Stomach (tissue), 9 donors: ENCODE results near the gene ACLY. TPM values are rescaled to one million over a fixed set of nuclear protein-coding genes. Genes with fewer than 3 reads are reported as not detected.
"Not testable (repeated sequence)": the region's sequence is repeated elsewhere in the genome, so short reads cannot be mapped to it uniquely, and the experiment has no call there.

Experiments
- DNase-seq, 2 donors: peaks; one replicate each; pipeline versions ENCODE4 v3.0.0 to v3.0.0-alpha.2; 2013 to 2019
- H3K27ac ChIP-seq, 5 donors: fragments of 200-600 bp in 4 of 5; sonication (generic) in 4 of 5; one replicate each; pipeline ENCODE4 v1.5.1; 2013 to 2019; ENCODE audit warnings: mild to moderate bottlenecking in 1 of 5, moderate library complexity in 1 of 5
- H3K27me3 ChIP-seq, 3 donors: fragments of 200-600 bp; sonication (generic); one replicate each; pipeline ENCODE4 v1.5.1; 2017 to 2019; ENCODE audit warnings: mixed run types in 1 of 3
- H3K36me3 ChIP-seq, 4 donors: fragments of 200-600 bp; sonication (generic); 1 replicate in 3 of 4; 2 replicates in 1 of 4; pipeline ENCODE4 v1.5.1; 2016 to 2019
- H3K4me1 ChIP-seq, 4 donors: fragments of 200-600 bp; sonication (generic); one replicate each; pipeline ENCODE4 v1.5.1; 2016 to 2019
- H3K4me3 ChIP-seq, 4 donors: fragments of 200-600 bp; sonication (generic) in 3 of 4; one replicate each; pipeline ENCODE4 v1.5.1; 2016 to 2019; ENCODE audit warnings: mild to moderate bottlenecking in 1 of 4
- H3K9me3 ChIP-seq, 4 donors: fragments of 200-600 bp; sonication (generic); one replicate each; pipeline ENCODE4 v1.5.1; 2016 to 2019
- CTCF ChIP-seq, 7 experiments: fragments of 450-650 bp in 4 of 7; fragments of 200-600 bp in 3 of 7; sonication (generic) in 3 of 7; IDR thresholded peaks; one replicate each; pipeline ENCODE4 v1.5.1; 2016 to 2019; ENCODE audit warnings: antibody characterized with exemption in 7 of 7, control low read depth in 2 of 7, mild to moderate bottlenecking in 1 of 7
- EP300 ChIP-seq: sonication (generic); formaldehyde crosslinking; IDR thresholded peaks from one replicate; pipeline ENCODE4 v1.6.1; 2017; ENCODE audit warnings: antibody characterized with exemption
- POLR2A ChIP-seq, 4 donors: fragments of 450-650 bp; IDR thresholded peaks; one replicate each; pipeline ENCODE4 v1.6.1; 2016; ENCODE audit warnings: antibody characterized with exemption in 4 of 4, control low read depth in 2 of 4, mild to moderate bottlenecking in 1 of 4, moderate library complexity in 1 of 4
- POLR2AphosphoS5 ChIP-seq, 3 donors: sonication (generic); formaldehyde crosslinking; IDR thresholded peaks; one replicate each; pipeline ENCODE4 v1.6.1; 2016; ENCODE audit warnings: antibody characterized with exemption in 3 of 3
- WGBS, 5 donors: extraction: QIAGEN DNeasy Blood & Tissue Kit in 3 of 5; methylation state at CpG; one replicate each; pipeline versions ENCODE4 v1.1.5 to v1.1.7; 2013 to 2018; 5-methylcytosine and 5-hydroxymethylcytosine counted together
- intact Hi-C: fragments of 100-400 bp; cut with DNase I; formaldehyde crosslinking; loops from one replicate; pipeline ENCODE4 v1.15.1; 2023; ENCODE audit warnings: low total_unique reads
- polyA plus RNA-seq, 3 donors: library from polyadenylated mRNA; stranded (reverse); fragments of 200-250 nt; gene quantifications; one replicate each; pipeline ENCODE4 v1.2.3, GENCODE V29; 2013
- total RNA-seq, 5 donors: library from RNA; depleted of rRNA; stranded (reverse); fragments of >200 nt; gene quantifications; one replicate each; pipeline versions ENCODE4 v1.1.0 to v1.2.3, GENCODE V29; 2014 to 2016
- donor health status: healthy with polysubstance abuse.
- donor health status: Bipolar disorder and iron deficiency.
- donor health status: healthy.

Gene ACLY
- total and polyA plus RNA-seq, 8 donors: 19.8 to 121 (median 36.9) TPM

DNA sequence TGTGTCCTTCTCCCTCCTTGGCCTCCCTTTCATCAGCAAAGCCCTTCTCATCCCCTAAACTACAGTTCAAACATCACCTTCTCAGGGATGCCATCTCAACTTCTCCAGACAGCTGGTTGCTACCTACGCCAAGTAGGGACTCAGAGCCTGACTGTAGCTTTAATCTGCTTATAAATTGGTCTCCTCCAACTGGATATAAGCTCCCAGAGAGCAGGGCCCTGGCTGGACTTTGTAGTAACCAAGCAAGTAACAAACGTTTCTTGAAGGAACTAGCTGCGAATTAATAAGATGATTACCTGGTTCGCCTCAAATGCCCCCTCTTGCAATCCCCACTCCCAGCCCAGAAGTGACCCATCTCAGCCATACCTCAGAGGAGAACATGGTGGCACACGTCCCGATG, 36.0 kb downstream of the ACLY start:
- H3K4me3 ChIP-seq: no peak overlapping the region
- H3K4me1 ChIP-seq: no peaks in the 10 kb centered on the region
- DNase-seq: no peak
- H3K27ac ChIP-seq: no peak overlapping the region
- peaks cover 74 to 99% (median 97%) of the 10 kb centered on the region in 4 donors for H3K36me3 ChIP-seq
- H3K27me3 ChIP-seq: no peaks in the 10 kb centered on the region
- H3K9me3 ChIP-seq: no peaks in the 10 kb centered on the region
- no peak for TF ChIP-seq POLR2A (IDR thresholded peaks at IDR 0.05)
- no peak for TF ChIP-seq EP300
- intact Hi-C loops: no loop called here
- 87 to 91% (median 88%) methylated on average over 6 of the region's 6 CpGs for WGBS, 5 donors

DNA sequence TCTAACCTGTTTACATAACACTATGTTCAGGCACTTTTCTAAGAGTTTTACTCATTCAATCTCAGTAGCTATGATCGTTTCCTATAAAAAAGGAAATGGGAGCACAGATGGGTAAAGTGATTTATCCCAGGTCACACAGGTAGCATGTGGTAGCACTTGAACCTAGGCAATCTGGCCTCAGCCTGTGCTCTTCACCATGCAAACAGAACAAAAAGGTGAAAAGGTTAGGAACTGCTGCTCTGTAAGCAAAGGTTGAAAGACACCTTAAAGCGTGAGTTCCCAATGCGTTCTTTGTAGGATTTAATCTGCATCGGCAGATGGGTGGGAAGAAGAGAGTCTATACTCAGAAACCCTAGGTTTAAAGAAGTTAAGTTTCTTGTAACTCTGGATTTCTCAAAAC, 38.6 kb downstream of the ACLY start:
- no peak for DNase-seq
- no peak for TF ChIP-seq EP300
- 76 to 90% (median 81%) methylated on average over 4 of the region's 4 CpGs for WGBS, 5 donors
- Histone ChIP-seq H3K36me3 (peaks cover 57 to 94% (median 92%) of the 10 kb centered on the region in 4 donors), H3K27ac (no peak overlapping the region), H3K9me3 (no peaks in the 10 kb centered on the region), H3K27me3 (no peaks in the 10 kb centered on the region), H3K4me1 (no peaks in the 10 kb centered on the region), H3K4me3 (no peak overlapping the region)
- intact Hi-C loops: no loop called here

- H3K4me3 ChIP-seq, intact Hi-C loops, H3K27me3 ChIP-seq, H3K27ac ChIP-seq, H3K4me1 ChIP-seq, DNase-seq, H3K9me3 ChIP-seq: not testable (repeated sequence)
- peaks cover 64 to 96% (median 94%) of the 10 kb centered on the region in 4 donors for H3K36me3 ChIP-seq
- WGBS, 5 donors: 94 to 99% (median 96%) methylated on average over 7 to 9 of the region's 9 CpGs
These were observed 44.5 kb downstream of the ACLY start for GRCh38 chr17:41874293-41874670.

DNA sequence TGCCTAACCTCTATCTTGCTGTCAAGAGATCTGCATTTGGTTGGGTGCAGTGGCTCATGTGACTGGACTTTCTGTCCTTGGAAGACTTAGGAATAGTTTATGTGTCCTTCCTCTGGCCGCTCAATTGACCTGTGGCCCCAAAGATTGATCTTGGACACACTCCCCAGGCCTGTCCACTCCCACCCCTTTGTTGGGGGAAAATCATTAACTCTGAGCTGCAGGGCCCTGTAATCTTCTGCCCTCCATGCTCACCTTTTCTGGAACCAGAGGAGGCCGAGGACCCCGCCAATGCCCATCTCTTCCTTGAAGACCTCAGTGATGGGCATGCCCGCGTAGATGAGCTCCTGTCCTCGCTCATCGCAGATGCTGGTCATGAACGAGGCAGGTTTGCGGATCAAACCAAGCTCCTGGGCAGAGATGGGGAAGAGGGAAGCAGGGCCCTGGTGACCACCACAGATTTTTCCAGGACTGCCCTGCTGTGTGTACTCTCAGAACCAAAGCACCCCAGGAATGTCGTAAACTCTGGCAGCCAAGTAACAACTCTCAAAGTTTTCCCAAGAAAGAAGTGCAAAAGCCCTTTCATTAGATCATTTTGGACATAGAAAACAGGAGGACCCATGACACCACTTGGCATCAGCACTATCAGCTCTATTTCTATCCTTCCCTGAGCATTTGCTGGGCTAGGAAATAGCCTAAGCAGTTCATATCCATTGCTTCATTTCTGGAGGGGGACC, 45.0 kb downstream of the ACLY start:
- no peak for DNase-seq
- Histone ChIP-seq H3K4me3 (no peak overlapping the region), H3K27ac (no peak overlapping the region), H3K36me3 (peaks cover 61 to 96% (median 94%) of the 10 kb centered on the region in 4 donors), H3K27me3 (no peaks in the 10 kb centered on the region), H3K9me3 (no peaks in the 10 kb centered on the region), H3K4me1 (no peaks in the 10 kb centered on the region)
- intact Hi-C loops: no loop called here
- 95 to 99% (median 98%) methylated on average over 10 of the region's 10 CpGs for WGBS, 5 donors
- no peak for TF ChIP-seq POLR2AphosphoS5 (IDR thresholded peaks at IDR 0.05)
- no peak for TF ChIP-seq POLR2A (IDR thresholded peaks at IDR 0.05)
- no peak for TF ChIP-seq EP300
- no peak for TF ChIP-seq CTCF (IDR thresholded peaks at IDR 0.05)

DNA sequence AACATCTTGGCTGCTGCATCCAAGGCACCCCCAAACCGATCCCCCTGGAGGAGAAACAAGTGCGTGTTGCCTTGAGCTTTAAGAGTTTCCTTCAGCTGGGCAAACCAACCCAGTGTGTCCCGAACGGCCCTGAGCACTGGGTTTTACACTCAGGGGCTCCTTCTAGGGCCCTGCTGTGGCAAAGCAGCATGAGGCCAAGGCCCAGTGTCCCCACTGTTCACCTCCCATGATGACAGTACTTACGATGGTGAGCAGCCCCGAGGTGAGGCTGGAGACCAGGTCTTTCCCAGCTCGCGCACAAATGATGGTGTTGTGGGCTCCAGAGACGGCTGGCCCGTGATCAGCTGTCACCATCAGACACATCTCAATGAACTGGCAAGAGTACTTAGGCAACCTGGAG, 47.0 kb downstream of the ACLY start:
- intact Hi-C loops: no loop called here
- no peak overlapping the region for H3K27ac ChIP-seq
- WGBS, 5 donors: 94 to 98% (median 96%) methylated on average over 10 of the region's 10 CpGs
- H3K36me3 ChIP-seq: peaks cover 42 to 95% (median 93%) of the 10 kb centered on the region in 4 donors
- no peaks in the 10 kb centered on the region for H3K4me1 ChIP-seq
- H3K27me3 ChIP-seq: no peaks in the 10 kb centered on the region
- H3K4me3 ChIP-seq: no peak overlapping the region
- no peaks in the 10 kb centered on the region for H3K9me3 ChIP-seq
- TF ChIP-seq CTCF (IDR thresholded peaks at IDR 0.05): no peak
- no peak for TF ChIP-seq EP300
- no peak for TF ChIP-seq POLR2AphosphoS5 (IDR thresholded peaks at IDR 0.05)
- TF ChIP-seq POLR2A (IDR thresholded peaks at IDR 0.05): no peak
- no peak for DNase-seq

GRCh38 chr17:41870627-41871026, 48.1 kb downstream of the ACLY start:
- Histone ChIP-seq H3K9me3 (no peaks in the 10 kb centered on the region), H3K4me1 (peaks cover 0 to under 1% (median under 1%) of the 10 kb centered on the region in 4 donors), H3K27ac (no peak overlapping the region), H3K36me3 (peaks cover 41 to 89% (median 87%) of the 10 kb centered on the region in 4 donors), H3K27me3 (no peaks in the 10 kb centered on the region), H3K4me3 (no peak overlapping the region)
- 72 to 87% (median 79%) methylated on average over 7 of the region's 7 CpGs for WGBS, 5 donors
- no peak for TF ChIP-seq POLR2AphosphoS5 (IDR thresholded peaks at IDR 0.05)
- TF ChIP-seq EP300: no peak
- TF ChIP-seq POLR2A (IDR thresholded peaks at IDR 0.05): no peak
- TF ChIP-seq CTCF (IDR thresholded peaks at IDR 0.05): no peak
- intact Hi-C loops: no loop called here
- no peak for DNase-seq
